ENCODE measurements around the gene UNC5B.

UNC5B gene

DNA sequence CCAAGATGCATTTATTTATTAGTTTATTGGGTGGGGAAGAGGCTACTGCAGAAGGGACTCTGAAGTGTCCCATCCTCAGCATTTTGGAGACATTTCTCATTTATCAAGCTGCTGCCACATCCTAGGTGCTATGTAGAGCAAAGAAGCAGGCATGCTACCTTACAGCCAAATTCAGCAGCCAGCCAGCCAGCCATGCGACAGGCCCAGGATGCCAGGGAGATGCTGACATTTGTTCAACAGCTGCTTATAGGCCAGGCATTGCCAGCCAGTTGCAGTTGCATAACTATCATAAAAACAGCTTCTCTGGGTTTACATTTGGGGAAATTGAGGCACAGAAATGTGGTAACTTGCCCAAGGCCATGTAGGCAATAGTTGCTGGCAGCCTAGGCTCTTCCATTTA is 109.0 kb downstream of the UNC5B start:
- no peak for DNase-seq (ENCODE audit: low spot score)
- H3K27ac ChIP-seq = no peak overlapping the region
- no peak overlapping the region for H3K4me3 ChIP-seq
- TF ChIP-seq, protein P1, sequence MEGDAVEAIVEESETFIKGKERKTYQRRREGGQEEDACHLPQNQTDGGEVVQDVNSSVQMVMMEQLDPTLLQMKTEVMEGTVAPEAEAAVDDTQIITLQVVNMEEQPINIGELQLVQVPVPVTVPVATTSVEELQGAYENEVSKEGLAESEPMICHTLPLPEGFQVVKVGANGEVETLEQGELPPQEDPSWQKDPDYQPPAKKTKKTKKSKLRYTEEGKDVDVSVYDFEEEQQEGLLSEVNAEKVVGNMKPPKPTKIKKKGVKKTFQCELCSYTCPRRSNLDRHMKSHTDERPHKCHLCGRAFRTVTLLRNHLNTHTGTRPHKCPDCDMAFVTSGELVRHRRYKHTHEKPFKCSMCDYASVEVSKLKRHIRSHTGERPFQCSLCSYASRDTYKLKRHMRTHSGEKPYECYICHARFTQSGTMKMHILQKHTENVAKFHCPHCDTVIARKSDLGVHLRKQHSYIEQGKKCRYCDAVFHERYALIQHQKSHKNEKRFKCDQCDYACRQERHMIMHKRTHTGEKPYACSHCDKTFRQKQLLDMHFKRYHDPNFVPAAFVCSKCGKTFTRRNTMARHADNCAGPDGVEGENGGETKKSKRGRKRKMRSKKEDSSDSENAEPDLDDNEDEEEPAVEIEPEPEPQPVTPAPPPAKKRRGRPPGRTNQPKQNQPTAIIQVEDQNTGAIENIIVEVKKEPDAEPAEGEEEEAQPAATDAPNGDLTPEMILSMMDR (IDR thresholded peaks at IDR 0.05) = no peak

DNA sequence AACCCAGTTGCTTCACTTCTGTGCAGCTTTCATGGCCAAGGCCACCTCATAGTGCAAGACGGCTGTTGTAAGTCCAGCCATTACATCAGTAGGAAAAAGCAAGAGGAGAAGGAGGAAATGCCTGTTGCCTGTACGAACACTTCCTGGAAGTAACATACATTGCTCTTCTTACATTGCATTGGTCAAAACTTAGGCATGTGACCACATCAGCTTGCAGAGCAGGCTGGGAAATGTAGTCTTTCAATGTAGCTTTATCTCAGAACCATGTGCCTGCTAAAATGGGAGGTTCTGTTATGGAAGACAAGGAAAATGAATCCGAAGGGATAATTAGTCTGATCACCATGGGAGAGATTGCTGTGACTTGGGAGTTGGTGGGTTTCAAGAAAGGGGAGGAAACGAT is 111.0 kb downstream of the UNC5B start:
- DNase-seq (ENCODE audit: low spot score) = no peak
- no peak overlapping the region for H3K27ac ChIP-seq
- no peak overlapping the region for H3K4me3 ChIP-seq
- TF ChIP-seq, protein P1 (IDR thresholded peaks at IDR 0.05) = no peak

DNA sequence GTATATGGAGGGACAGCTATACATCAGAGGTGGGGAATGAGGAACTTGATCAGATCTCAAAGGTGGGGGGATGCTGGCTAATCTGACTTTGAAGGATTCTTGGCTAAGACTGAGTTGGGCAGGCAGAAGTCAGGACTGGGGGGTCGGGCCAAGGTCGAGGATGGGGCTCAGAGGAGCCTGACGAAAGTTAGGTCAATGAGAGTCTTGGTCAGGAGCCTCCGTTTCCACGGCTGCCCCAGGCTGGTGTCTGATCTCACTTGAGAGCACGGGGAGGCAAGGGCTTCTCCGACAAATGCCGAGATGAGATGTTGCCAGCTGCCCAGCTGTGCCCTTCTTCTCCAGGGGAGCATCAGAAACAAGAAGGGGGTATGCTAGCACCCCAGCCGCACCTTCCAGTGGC is 112.4 kb downstream of the UNC5B start:
- TF ChIP-seq, protein P1 (IDR thresholded peaks at IDR 0.05) = no peak
- Histone ChIP-seq H3K4me3 (no peak overlapping the region), H3K27ac (no peak overlapping the region)
- DNase-seq (ENCODE audit: low spot score) = no peak

DNA sequence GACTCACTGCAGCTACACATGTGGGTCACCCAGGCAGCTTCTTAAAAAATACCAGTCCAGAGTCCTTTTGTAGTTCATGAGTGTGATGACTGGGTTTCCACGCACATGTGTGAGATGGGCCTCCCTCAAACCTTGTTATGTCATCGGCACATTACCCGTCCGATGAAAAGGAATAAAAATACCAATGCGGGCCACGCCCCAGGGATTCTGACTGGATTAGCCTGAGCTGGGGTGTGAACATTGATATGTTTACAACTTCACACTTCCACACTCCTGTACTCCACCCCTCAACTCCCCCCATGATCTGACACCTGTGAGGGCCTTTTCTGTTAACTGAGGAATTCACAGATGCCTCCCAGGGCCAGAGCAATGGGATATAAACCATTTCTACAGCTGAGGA is 112.9 kb downstream of the UNC5B start:
- Histone ChIP-seq H3K27ac (no peak overlapping the region), H3K4me3 (no peak overlapping the region)
- no peak for DNase-seq (ENCODE audit: low spot score)
- TF ChIP-seq, protein P1 (IDR thresholded peaks at IDR 0.05) = no peak

DNA sequence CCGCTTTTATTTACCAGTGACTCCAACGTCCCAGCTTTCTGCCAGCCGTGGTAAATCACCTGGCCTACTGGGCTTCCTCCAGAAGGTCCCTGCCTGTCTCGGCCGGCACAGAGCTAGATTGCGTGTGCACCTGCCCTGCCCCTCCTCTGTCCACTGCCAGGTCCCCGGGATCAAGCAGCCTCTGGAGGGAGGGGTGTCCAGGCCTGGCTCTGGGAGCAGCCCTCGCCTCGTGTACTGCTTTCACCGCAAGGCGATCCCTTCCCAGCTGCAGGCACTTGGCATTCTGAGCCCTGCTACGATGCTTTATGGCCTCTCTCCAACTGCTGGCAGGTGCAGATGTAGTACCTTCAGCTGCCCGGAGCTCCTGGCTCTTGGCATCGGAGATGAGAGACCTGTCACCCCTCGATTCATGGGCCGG is 114.1 kb downstream of the UNC5B start:
- no peak for DNase-seq (ENCODE audit: low spot score)
- TF ChIP-seq, protein P1 (IDR thresholded peaks at IDR 0.05) = no peak
- no peak overlapping the region for H3K4me3 ChIP-seq
- H3K27ac ChIP-seq = no peak overlapping the region

DNA sequence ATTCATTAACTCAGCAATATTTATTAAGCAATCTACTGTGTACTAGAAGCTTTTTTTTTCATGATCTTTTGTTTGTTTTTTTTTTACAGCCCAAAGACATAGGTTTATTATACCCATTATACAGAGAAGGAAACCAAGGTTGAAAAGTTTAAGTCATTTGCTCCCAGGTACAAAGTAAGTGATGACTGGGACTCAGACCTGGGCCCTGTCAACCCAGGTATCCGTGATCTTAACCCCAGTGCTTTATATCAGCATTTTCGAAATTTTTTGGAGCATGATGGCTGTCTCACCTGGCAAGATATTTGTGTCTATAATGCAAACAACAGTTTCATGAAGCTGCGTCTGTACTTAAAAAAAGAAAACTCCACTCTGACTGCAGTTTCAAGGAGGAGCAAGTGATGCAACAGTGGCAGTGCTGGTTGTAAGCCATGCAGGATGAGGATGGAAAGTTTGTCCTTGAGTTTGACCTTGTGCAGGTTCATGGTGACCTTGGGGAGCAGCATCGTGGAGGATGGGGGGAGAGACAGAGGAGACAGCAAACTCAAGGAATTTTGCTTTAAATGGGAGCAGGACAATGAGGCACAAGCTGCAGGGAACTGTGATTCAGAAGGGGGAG is 118.5 kb downstream of the UNC5B start:
- TF ChIP-seq, protein P1 (IDR thresholded peaks at IDR 0.05) = no peak
- Histone ChIP-seq H3K27ac (no peak overlapping the region), H3K4me3 (no peak overlapping the region)
- no peak for DNase-seq (ENCODE audit: low spot score)

DNA sequence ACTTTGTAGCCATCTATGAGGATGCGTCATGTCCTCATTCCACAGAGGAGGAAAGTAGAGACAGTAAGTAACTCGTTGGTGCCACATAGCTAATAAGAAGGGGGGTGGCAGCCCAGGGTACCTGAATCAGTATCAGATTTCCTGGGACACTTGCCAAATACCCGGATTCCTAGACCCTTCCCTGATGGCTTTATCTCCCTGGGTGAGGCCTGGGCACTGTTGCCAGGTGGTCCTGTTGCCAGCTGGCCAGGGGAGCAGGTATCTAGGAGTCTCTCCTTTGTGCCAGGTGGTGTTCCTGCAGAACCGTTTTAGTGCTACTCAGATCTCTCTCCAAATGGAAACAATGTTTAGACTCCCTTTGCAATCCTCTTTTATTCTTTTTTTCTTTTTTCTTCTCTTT is 119.4 kb downstream of the UNC5B start:
- Histone ChIP-seq H3K27ac (no peak overlapping the region), H3K4me3 (no peak overlapping the region)
- DNase-seq (ENCODE audit: low spot score) = no peak
- TF ChIP-seq, protein P1 (IDR thresholded peaks at IDR 0.05) = no peak
